HEK293 (cell line): ENCODE results near the gene PPEF1.

ENCODE experiments used
- CTCF ChIA-PET: fragments of 350-600 bp; formaldehyde crosslinking; extraction: SDS; loops from one replicate; lab custom pipeline; 2021; ENCODE audit warnings: antibody characterized with exemption; lab: Yijun Ruan, JAX
- POLR2A ChIA-PET: fragments of 300-600 bp; formaldehyde crosslinking; extraction: SDS; loops from one replicate; lab custom pipeline; 2020; ENCODE audit warnings: antibody characterized with exemption, inconsistent platforms; lab: Yijun Ruan, JAX
- H3K27ac ChIP-seq: fragments of 200-500 bp; sonication (Bioruptor generic); 2 replicates; pipeline ENCODE4 v1.5.1; 2014; ENCODE audit warnings: low read depth, low read length, control low read depth, inconsistent platforms; ENCODE audit errors: extremely low read depth
- H3K36me3 ChIP-seq, 2 experiments: fragments of 200-500 bp in 1 of 2; sonication (Bioruptor generic) in 1 of 2; 1 replicate in 1 of 2; 2 replicates in 1 of 2; pipeline ENCODE4 v1.5.1; 2014 to 2017; ENCODE audit warnings: inconsistent platforms in 2 of 2, low read length in 2 of 2; ENCODE audit not compliant: control insufficient read depth in 2 of 2, insufficient read depth in 1 of 2
- H3K4me1 ChIP-seq: fragments of 200-500 bp; sonication (Bioruptor generic); 2 replicates; pipeline ENCODE4 v1.5.1; 2014; ENCODE audit warnings: mild to moderate bottlenecking, low read length, inconsistent platforms; ENCODE audit not compliant: control insufficient read depth, insufficient read depth
- H3K4me3 ChIP-seq: 2 replicates; pipeline ENCODE4 v1.5.1; 2011; ENCODE audit warnings: low read depth, mild to moderate bottlenecking, control low read depth, low read length, moderate library complexity
- H3K9me3 ChIP-seq: fragments of 200-500 bp; sonication (Bioruptor generic); 2 replicates; pipeline ENCODE4 v1.5.1; 2014; ENCODE audit warnings: low read depth, low read length, inconsistent platforms; ENCODE audit not compliant: control insufficient read depth, insufficient read depth
- KLF17 ChIP-seq: fragments of 450-650 bp; formaldehyde crosslinking; IDR thresholded peaks from 2 replicates; pipeline ENCODE4 v1.5.1; 2016; ENCODE audit warnings: missing biosample characterization, missing genetic modification characterization
- SCRT2 ChIP-seq: fragments of 450-650 bp; formaldehyde crosslinking; IDR thresholded peaks from 2 replicates; pipeline ENCODE4 v1.5.1; 2016; ENCODE audit warnings: missing biosample characterization, missing genetic modification characterization
- ZBTB48 ChIP-seq: fragments of 450-650 bp; formaldehyde crosslinking; IDR thresholded peaks from 2 replicates; pipeline ENCODE4 v1.5.1; 2016; ENCODE audit warnings: missing biosample characterization, missing genetic modification characterization
- ZFP69B ChIP-seq: fragments of 450-650 bp; formaldehyde crosslinking; IDR thresholded peaks from 2 replicates; pipeline ENCODE4 v1.5.1; 2016; ENCODE audit warnings: missing biosample characterization, missing genetic modification characterization
- ZIC2 ChIP-seq: fragments of 450-650 bp; formaldehyde crosslinking; IDR thresholded peaks from 2 replicates; pipeline ENCODE4 v1.5.1; 2016; ENCODE audit warnings: missing biosample characterization, missing genetic modification characterization
- ZNF518A ChIP-seq: fragments of 450-650 bp; formaldehyde crosslinking; conservative IDR thresholded peaks from 2 replicates; pipeline ENCODE4 v1.5.1; 2016; ENCODE audit warnings: low read depth, missing biosample characterization, missing genetic modification characterization
- ZNF670 ChIP-seq: fragments of 450-650 bp; formaldehyde crosslinking; IDR thresholded peaks from 2 replicates; pipeline ENCODE4 v1.5.1; 2016; ENCODE audit warnings: missing biosample characterization, missing genetic modification characterization, low read depth
- ZNF707 ChIP-seq: fragments of 450-650 bp; formaldehyde crosslinking; IDR thresholded peaks from 2 replicates; pipeline ENCODE4 v1.5.1; 2016; ENCODE audit warnings: missing biosample characterization, missing genetic modification characterization

Gene PPEF1

DNA sequence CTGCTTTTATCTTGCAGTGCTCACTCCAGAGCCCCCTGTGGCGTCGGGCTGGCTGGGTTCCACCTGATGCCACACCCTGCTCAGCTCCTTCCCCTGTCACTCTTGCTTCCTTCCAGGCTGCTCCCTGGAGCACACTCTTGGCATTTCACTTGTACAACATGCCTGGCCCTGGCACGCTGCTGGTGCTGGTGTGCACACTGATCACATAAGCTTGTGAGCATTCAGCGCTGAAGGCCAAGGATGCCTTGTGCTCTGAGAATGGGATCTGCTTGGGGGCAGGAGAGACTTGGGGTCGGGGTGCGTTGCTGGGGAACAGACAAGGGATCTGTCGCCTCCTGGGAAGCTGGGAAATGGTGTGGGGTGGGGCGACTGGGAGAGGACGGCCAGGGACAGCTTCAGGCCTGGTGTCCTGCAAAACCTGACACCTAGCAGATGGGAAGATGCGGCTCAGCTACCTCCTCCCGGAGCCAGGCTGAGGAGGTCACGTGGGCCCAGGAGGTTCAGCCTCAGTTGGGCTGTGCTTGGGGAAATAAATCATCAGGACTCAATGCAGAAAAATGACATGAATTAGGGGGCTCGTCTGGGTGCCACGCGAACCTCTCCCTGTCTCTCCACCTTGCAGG, 167.9 kb downstream of the PPEF1 start (continued):
- TF ChIP-seq ZNF518A (tag by site-specific recombination) (no peak), ZNF670 (no peak), KLF17 (tag by site-specific recombination) (no peak), SCRT2 (tag by site-specific recombination) (peak; percentile 52; the same call in 1 of the 2 replicates), ZFP69B (tag by site-specific recombination) (no peak), ZBTB48 (tag by site-specific recombination) (peak; percentile 49; the same call in 1 of the 2 replicates)

DNA sequence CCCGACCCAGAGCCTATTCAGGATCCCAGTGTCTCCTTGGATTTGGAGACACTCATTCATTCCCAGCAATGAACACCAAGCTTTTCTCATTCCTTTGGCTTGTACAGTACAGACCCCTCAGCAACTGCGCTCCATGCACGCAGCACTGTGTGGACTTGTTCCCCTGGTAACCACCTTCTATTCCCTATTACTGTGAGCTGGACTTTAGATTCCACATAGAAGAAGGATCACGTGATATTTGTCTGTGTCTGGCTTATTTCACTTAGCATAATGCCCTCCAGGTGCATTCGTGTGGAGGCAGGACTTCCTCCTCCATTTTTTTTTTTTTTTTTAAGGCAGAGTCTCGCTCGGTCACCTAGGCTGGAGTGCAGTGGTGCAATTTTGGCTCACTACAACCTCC, 170.0 kb downstream of the PPEF1 start:
- Histone ChIP-seq H3K9me3 (no peaks in the 10 kb centered on the region), H3K4me3 (no peak overlapping the region), H3K36me3 (no peaks in the 10 kb centered on the region), H3K4me1 (no peaks in the 10 kb centered on the region; the same call in 1 of the 2 replicates), H3K27ac (no peak overlapping the region)
- no peak for TF ChIP-seq ZNF707
- TF ChIP-seq ZIC2 (tag by site-specific recombination), result no peak
- ChIA-PET CTCF (interaction anchor here (0.6 to 1.8 kb wide), 2 partner anchors 9 to 835 kb away, joined by 4 to 5 read pairs; no protein-coding TSS in a partner anchor), POLR2A (no interaction called here)
